GM04504 (cell line): Measurements from ENCODE around the gene MKKS.
"Not testable (repeated sequence)": the region's sequence is repeated elsewhere in the genome, so short reads cannot be mapped to it uniquely, and the experiment has no call there.

Source experiments
- DNase-seq: peaks from one replicate; pipeline ENCODE4 v3.0.0-alpha.2; 2012; ENCODE audit warnings: low read depth

Gene MKKS

GRCh38 chr20:10448270-10449156, 14.5 kb upstream of the MKKS start:
- no peak for DNase-seq

DNA sequence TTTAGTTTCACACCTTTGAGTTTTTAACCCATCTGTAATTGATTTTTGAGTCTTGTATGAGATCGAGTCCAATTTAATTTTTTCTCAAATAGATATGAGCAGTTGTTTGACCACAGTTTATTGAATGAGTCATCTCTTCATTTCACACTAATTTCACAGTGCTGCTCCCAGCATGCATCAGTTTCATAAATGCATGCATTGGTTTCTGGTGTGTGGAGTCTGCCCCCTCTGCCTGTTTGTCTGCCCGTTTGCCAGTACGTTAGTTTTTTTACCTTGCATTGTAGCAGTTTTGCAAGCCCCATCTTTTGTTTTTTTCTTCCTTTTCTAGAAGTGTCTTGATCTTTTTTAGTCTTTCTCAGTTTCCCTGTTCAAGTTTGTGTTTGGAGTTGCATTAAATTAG, 13.0 kb upstream of the MKKS start:
- DNase-seq, result no peak

DNA sequence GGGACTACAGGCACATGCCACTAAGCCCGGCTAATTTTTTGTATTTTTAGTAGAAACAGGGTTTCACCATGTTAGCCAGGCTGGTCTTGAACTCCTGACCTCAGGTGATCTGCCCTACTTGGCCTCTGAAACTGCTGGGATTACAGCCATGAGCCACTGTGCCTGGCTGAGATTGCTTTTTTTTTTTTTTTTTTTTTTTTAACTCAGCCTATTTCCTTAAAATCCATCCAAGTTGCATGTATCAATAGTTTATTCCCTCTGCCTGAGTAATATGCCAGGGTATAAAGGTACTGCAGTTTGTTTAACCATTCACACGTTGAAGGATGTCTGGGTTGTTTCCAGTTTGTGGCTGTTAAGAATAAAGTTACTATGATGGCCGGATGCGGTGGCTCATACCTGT, 11.7 kb upstream of the MKKS start:
- DNase-seq, result no peak

- no peak for DNase-seq
Measured at GRCh38 chr20:10443936-10444335, 9.9 kb upstream of the MKKS start.

GRCh38 chr20:10438217-10438616, 4.2 kb upstream of the MKKS start:
- DNase-seq, result no peak

- no peak for DNase-seq
Measured at GRCh38 chr20:10436053-10436699, 2.2 kb upstream of the MKKS start.

- DNase-seq, result peak; percentile 91
Measured at GRCh38 chr20:10434832-10435812, 1.1 kb upstream of the MKKS start, which contains the start of gene SLX4IP. Gene SLX4IP, plus strand, starts transcription at chr20:10435305. Its CDS starts 22,900 bp downstream, at chr20:10458205.

DNA sequence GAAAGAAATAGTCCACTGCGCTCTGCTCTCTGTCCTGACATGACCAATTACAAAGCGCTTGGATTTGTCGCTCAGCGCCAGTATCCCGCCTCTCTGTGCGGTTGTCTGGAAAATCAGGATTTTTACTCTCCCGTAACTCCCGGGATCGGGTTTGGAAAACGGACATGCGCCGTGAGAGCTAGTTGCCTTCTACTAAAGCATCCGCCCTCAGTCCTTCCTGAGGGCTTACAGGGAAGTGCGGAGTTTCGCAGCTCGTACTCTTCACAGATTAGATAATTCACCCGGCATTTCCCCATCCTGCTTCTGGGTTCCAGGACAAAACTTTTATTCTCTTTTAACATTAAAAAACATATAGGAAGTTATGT, 427 bp upstream of the MKKS start:
- DNase-seq, result peak; percentile 99

- DNase-seq, result no peak
Measured at GRCh38 chr20:10433014-10433622, 904 bp downstream of the MKKS start.

DNA sequence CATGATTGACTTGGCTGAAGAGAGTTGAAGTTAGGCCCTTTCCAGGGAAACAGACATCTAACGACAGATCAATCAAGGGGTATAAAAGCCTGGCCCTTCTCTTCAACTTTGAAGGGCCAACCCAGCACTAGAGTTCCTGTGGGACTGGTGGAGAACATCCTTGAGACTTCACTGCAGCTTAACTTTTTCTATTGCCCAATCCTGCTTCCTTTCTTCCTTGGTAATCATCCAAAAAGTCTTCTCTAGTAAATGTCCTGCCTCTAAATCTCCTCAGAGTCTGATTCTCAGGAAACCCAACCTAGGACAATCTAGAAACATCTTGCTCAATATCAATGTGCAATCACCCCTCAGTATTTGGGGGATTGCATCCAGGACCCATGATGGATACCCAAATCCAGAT, 1.9 kb downstream of the MKKS start:
- DNase-seq, result no peak

- no peak for DNase-seq
Measured at GRCh38 chr20:10430704-10431103, 3.3 kb downstream of the MKKS start.

GRCh38 chr20:10430000-10430466, 4.0 kb downstream of the MKKS start:
- DNase-seq, result no peak

GRCh38 chr20:10429443-10429981, 4.5 kb downstream of the MKKS start:
- DNase-seq, result no peak

DNA sequence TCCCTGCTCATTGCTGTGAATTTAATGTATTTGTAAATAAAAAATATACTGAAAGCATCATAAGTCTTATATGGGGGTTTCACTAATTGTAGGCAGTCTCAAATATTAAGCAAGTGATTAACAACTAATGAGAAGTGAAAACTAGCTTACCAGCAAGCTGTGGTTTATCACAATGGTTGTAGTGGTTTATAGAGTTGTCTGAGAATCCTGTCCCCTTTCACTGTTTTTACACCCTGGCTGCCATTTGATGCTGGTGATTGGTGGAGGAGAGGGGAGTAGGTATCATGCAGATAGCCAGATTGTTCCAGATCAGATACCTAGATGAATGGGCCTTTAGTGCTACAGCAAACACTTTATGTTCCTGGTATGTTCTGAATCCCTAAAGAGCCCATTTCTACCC, 6.0 kb downstream of the MKKS start:
- no peak for DNase-seq

- DNase-seq, result no peak
Measured at GRCh38 chr20:10427060-10427692, 6.8 kb downstream of the MKKS start.

GRCh38 chr20:10423735-10424134, 10.3 kb downstream of the MKKS start:
- DNase-seq, result no peak

DNA sequence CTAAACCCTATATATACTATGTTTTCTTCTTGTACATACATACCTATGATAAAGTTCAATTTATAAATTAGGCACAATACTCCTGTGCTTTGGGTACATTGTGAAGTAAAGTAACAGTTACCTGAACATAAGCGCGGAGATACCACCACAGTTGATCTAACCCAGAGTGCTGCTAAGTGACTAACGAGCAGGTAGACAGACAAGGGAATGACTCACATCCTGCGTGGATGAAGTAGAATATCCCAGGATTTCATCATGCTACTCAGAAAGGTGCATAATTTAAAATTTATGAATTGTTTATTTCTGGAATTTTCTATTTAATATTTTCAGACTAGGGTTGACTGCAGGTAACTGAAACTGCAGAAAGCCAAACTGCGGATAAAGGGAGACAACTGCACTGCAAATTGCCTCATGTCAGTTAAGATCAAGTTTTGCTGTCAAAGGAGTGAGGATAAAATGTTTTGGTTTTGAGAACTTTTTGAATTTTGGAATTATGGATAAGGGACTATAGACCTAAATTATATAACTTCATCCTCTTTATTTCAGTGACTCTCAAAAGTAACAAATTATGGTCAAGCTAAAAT, 14.4 kb downstream of the MKKS start:
- DNase-seq, result no peak

DNA sequence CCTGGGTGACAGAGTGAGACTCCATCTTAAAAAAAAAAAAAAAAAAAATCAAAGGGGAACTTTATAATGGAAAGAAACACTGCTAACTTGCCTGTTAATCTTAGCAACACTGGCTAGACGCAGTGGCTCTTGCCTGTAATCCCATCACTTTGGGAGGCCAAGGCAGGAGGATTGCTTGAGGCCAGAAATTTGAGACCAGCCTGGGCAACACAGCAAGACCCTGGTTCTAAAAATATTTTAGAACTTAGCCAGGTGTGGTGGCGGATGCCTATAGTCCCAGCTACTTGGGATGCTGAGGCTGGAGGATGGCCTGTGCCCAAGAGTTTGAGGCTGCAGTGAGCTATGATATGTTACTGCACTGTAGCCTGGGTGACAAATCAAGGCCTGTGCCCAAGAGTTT, 16.8 kb downstream of the MKKS start:
- DNase-seq, result not testable (repeated sequence)

DNA sequence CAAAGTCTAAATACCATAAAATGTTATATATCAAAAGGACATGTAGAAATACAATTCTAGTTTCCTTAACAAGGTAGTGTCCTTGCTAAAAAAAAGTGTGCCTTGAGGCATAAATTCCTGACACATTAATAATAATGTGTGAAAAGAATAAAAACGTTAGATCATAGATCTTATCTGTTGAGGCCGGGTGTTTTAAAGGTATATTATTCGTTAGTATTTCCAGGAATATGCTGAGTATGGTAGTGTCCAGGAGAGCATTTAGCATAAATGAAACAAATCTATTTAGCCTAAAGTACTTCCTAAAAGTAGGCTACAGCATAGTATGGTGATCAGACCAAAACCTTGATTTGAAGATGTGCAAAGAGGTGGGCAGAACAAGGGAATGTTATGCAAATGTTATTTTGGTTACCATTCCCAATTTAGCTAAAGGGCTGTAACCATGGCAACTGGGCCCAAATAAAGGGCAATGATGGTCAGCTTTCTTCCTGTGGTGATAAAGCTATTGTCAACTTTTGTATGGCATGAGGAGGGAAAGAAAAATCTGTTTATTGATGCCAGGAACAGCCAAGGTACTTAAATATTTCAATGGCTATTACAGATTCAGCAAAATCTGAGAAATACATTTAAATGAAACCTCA, 18.9 kb downstream of the MKKS start:
- no peak for DNase-seq
